ENCODE data around the gene ZNF337.
"Not testable (repeated sequence)": the region's sequence is repeated elsewhere in the genome, so short reads cannot be mapped to it uniquely, and the experiment has no call there.

The ZNF337 gene

DNA sequence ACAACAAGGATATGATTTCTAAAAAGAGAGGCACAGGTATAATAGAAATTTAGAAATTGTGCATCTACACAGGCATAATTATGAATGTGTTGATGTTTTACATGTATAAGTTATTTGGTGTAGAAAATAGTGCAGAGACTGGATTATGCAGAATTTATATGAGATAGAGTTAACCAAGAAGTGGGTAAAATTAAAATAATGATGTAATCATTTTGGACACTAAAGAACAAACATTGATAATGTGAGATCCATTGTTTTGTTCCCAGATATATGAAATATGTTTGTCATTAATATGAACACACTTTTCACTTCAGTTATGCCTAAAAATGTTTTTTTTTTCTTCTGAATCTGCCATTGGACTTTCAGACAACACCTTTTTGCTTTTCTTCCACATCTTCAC lies 37.2 kb upstream of the ZNF337 start:
- no peak for FAIRE-seq

DNA sequence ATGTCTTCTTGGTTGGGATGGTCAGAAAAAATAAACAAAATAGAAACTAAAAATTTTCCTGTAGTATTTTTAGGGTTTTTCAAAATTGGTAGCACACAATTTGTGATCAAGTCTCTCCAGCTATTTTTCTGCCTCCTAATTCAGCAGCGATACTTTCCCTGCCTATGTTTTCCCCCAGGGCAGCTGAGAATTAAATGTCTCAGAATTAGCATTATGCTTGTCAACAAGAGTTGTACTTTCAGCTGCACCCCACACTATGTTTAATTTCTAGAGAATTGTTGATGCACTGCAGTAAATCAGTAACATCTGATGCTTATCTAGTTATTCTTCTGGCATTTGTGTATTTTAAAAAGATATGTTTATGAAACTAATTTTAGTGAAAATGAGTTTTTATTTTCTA lies 34.2 kb upstream of the ZNF337 start:
- no peak for DNase-seq (ENCODE audit: insufficient read length, low spot score)
- TF ChIP-seq, protein P1, sequence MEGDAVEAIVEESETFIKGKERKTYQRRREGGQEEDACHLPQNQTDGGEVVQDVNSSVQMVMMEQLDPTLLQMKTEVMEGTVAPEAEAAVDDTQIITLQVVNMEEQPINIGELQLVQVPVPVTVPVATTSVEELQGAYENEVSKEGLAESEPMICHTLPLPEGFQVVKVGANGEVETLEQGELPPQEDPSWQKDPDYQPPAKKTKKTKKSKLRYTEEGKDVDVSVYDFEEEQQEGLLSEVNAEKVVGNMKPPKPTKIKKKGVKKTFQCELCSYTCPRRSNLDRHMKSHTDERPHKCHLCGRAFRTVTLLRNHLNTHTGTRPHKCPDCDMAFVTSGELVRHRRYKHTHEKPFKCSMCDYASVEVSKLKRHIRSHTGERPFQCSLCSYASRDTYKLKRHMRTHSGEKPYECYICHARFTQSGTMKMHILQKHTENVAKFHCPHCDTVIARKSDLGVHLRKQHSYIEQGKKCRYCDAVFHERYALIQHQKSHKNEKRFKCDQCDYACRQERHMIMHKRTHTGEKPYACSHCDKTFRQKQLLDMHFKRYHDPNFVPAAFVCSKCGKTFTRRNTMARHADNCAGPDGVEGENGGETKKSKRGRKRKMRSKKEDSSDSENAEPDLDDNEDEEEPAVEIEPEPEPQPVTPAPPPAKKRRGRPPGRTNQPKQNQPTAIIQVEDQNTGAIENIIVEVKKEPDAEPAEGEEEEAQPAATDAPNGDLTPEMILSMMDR (IDR thresholded peaks at IDR 0.05; ENCODE audit: insufficient read depth, missing control alignments) = no peak
- no peak for FAIRE-seq

More for the DNA sequence above, 37.2 kb upstream of the ZNF337 start:
- TF ChIP-seq, protein P1 (IDR thresholded peaks at IDR 0.05; ENCODE audit: insufficient read depth, missing control alignments) = no peak
- no peak for DNase-seq (ENCODE audit: insufficient read length, low spot score)

DNA sequence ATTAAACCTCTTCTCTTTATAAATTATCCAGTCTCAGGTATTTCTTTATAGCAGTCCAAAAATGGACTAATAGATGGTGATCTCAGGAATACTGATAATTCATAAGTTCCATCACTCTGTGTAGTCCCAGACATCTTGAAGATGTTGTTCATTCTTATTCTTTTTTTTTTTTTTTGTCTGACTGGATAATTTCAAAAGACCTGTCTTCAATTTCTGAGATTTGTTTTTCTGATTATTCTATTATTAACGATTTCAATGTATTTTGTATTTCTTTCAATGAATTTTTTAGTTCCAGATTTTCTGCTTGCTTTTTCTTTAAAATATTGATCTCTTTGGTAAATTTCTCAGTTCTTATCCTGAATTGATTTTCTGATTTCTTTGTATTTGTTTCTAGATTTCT lies 29.7 kb upstream of the ZNF337 start:
- DNase-seq (ENCODE audit: insufficient read length, low spot score) (no peak), FAIRE-seq (no peak)
- TF ChIP-seq, protein P1 (IDR thresholded peaks at IDR 0.05; ENCODE audit: insufficient read depth, missing control alignments) = no peak

DNA sequence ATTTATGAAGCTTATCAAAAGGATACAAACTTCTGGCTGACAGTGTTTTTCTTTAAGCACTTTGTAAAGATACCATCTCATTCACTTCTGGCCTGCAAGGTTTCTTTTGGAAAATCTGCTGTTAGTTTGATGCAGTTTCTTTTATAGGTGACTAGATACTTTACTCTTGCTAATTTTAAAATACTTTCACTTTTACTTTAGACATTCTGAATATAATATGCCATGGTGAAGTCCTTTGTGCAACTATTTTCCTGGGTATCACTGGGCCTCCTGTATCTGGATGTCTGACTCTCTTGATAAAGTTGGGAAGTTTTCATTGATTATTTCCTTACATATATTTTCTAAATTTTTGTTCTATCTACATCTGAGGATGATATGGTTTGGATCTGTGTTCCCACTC lies 29.0 kb upstream of the ZNF337 start:
- FAIRE-seq (no peak), DNase-seq (ENCODE audit: insufficient read length, low spot score) (no peak)
- TF ChIP-seq, protein P1 (IDR thresholded peaks at IDR 0.05; ENCODE audit: insufficient read depth, missing control alignments) = no peak

DNA sequence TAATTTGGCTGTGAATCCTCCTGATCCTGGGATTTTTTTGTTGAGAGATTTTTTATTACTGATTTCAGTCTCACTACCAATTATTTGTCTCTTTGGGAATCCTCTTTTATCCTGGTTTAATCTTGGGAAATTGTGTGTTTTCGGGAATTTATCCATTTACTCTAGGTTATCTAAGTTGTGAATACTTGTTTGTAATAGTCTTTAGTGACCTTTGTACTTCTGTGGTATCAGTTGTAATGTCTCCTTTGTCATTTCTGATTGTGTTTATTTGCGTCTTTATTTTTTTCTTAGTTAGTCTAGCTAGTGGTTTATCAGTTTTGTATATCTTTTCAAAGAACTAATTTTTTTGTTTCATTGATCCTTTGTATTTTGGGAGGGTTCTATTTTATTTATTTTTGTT lies 27.3 kb upstream of the ZNF337 start:
- FAIRE-seq (no peak), DNase-seq (ENCODE audit: insufficient read length, low spot score) (no peak)
- TF ChIP-seq, protein P1 (IDR thresholded peaks at IDR 0.05; ENCODE audit: insufficient read depth, missing control alignments) = no peak

DNA sequence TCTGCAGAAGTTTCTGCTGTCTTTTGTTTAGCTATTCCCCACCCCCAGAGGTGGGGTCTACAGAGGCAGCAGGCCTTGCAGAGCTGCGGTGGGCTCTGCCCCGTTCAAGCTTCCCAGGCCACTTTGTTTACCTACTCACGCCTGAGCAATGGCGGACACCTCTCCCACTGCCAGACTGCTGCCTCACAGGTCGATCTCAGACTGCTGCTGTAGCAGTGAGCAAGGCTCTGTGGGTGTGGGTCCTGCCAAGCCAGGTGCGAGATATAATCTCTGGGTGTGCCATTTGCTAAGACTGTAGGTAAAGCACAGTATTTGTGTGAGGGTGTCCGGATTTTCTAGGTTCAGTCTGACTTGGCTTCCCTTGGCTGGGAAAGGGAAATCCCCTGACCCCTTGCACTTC lies 23.6 kb upstream of the ZNF337 start:
- FAIRE-seq = no peak
- DNase-seq (ENCODE audit: insufficient read length, low spot score) = no peak
- TF ChIP-seq, protein P1 (IDR thresholded peaks at IDR 0.05; ENCODE audit: insufficient read depth, missing control alignments) = no peak

DNA sequence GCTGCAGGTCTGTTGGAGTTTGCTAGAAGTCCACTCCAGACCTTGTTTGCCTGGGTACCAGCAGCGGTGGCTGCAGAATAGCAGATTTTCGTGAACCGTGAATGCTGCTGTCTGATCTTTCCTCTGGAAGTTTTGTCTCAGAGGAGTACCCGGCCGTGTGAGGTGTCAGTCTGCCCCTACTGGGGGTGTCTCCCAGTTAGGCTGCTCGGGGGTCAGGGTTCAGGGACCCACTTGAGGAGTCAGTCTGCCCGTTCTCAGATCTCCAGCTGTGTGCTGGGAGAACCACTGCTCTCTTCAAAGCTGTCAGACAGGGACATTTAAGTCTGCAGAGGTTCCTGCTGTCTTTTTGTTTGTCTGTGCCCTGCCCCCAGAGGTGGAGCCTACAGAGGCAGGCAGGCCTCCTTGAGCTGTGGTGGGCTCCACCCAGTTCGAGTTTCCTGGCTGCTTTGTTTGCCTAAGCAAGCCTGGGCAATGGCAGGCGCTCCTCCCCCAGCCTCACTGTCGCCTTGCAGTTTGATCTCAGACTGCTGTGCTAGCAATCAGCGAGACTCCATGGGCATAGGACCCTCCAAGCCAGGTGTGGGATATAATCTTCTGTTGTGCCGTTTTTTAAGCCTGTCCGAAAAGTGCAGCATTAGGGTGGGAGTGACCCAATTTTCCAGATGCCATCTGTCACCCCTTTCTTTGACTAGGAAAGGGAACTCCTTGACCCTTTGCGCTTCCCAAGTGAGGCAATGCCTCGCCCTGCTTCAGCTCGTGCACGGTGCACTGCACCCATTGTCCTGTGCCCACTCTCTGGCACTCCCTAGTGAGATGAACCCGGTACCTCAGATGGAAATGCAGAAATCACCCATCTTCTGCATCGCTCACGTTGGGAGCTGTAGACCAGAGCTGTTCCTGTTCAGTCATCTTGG lies 22.5 kb upstream of the ZNF337 start:
- not testable (repeated sequence) for FAIRE-seq; DNase-seq (ENCODE audit: insufficient read length, low spot score)

Data from D721Med (cell line).